NK-92 (cell line): ENCODE measurements around the gene PLD5.

Source experiments
- DNase-seq: peaks from one replicate; lab custom pipeline; 2025; ENCODE audit not compliant: unreplicated experiment; lab: John Stamatoyannopoulos, UW

PLD5 gene

DNA sequence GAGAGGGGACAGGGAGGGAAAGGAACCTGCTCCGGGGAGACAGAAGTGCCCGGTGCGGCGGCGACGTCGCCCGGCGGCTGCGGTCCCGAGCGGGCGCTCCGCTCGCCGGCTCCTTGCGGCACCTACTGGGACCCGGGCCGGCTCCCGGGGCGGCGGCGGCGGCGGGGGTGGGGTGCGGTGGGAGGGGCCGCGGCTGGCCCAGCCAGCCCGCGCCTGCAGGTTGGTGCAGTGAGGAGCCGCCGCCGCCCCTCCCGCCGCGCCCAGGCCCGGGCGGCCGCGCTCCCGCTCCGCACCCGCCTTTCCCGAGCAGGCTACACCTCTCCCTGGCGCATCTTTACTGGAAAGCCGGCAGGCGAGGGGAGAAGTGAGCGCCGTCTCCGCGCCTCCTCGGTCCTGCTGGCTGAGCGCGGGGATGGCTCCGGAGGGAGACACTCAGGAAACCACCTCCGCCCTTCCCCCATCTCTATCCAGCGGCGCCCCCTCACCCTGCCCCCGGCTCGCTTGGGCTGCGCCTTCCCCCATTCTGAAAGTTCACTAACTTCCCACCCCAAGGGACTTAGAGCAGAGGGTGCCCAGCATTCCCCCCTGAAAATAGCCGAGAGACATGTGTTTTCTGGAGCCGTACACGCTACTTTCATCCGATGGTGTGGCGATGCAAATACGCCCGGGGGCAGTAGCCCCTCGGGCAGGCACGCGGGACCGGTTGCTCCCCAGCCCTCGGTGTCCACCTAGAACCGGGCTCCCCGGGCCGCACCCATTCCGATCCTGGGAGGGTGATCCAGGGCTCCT is at the start of gene PLD5:
PLD5 (minus strand) TSS at position 127 of the 789 bp plus-strand sequence.
- no peak for DNase-seq

DNA sequence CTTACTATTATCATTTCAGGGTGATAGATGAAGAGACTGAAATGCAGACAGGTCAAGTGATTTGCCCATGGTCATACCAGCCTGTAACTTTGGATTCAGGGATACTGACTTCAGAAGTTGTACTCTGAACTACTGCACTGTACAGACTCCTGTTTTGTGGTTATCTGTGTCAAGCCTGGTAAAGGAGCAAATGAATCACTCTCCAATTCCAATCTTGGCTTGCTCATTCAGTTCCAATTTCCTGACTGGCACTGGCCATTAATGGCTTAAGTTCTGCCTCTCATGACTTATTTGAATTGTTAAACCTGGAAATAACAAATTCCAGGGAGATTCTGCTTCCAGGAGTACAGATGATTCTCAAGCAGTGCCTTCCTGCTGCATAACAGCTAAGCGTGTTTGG is 45.4 kb upstream of the PLD5 start:
- DNase-seq, result no peak

GRCh38 chr1:242568666-242569065 is 44.2 kb upstream of the PLD5 start:
- DNase-seq, result no peak

GRCh38 chr1:242567596-242567995 is 43.1 kb upstream of the PLD5 start:
- DNase-seq, result no peak

- no peak for DNase-seq
These were observed 32.3 kb upstream of the PLD5 start for GRCh38 chr1:242556759-242557158.

- DNase-seq, result no peak
These were observed 31.8 kb upstream of the PLD5 start for GRCh38 chr1:242556276-242556675.

DNA sequence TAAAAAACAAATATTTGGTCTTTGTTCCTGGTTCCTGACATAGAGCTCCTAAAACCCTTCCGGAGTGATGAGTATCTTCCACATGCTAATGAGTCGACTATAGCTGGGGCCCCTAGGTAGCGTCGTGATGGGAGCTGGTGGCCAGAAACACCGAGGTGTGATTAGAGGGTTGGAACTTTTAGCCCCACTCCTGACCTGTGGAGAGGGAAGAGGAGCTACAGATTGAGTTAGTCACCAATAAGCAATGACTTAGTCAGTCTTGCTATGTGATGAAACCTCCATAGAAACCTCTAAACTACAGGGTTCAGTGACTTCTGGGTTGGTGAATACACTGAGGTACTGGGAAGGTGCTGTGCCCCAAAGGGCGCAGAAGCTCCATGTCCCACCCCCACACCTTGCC is 30.1 kb upstream of the PLD5 start:
- no peak for DNase-seq

- DNase-seq, result no peak
These were observed 22.6 kb upstream of the PLD5 start for GRCh38 chr1:242546849-242547729.

GRCh38 chr1:242546441-242546840 is 21.9 kb upstream of the PLD5 start:
- DNase-seq, result no peak

DNA sequence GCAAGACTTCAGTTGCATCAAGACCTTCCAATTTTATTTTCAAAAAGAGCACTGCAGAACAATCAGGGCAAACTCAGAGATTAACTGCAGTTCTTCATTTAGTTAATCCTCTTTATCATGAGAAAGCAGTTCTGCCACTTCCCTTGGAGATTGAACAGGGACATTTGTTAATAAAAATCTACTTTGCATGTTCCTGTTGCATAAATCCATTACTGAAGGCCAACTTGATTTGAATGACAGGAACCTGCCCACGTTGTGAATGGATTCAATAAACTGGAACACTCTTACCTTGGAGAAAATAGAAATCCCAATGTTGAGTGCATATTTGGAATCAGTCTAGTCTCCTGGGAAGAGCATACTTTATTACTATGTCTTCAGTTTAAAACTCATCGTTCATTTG is 19.6 kb upstream of the PLD5 start:
- DNase-seq, result no peak

DNA sequence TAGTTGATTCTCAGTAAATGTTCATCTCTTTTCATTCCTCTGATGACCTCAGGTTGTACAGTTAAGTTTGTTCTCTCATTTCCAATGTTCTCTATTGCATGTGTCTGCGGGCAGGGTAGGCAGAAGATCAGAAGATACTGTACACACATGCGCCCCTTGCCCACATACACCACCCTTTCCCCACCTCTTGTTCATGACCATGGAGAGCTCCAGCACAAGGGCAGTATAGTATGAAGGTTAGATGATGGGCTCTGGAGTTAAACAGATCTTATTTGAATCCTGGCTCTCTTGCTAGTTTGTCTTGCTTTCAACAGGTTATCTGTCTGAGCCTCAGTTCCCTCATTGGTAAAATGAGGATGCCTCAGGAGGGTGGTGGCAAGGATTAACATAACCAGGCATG is 17.8 kb upstream of the PLD5 start:
- DNase-seq, result no peak

DNA sequence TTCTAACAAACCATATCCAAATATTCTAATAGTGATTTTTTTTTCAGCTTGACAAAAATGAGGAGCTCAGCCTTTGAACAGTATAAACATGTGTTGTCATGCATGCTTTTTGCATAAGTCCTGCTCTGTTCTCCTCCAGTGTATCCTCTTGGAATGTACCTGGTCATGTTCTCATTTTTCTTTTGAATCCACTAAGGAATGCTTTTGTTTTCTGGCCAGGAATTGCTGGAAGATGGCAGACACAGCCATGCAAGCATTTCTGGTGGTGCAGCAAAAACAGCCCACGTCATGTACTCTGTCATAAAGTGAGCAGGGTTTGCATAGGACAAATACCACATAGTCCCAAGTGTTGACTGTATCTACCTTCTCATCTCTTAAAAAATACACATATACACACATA is 11.5 kb upstream of the PLD5 start:
- DNase-seq, result no peak

DNA sequence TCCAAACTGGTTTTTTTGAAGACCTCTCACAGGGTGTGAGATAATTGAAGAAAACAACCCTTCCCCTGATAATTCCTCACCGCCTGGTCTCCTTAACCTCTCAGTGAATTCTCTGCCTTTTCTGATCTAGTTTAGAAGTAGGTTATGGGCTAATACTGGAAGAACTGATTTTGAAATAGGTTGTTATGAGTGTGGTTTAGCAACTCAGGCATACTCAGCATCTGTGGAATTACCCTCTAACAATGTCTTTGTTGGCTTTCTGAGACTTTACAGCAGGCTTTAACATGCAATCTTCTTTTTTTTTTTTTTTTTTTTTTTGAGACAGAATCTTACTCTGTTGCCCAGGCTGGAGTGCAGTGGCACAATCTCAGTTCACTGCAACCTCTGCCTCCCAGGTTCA is 10.3 kb upstream of the PLD5 start:
- DNase-seq, result no peak

DNA sequence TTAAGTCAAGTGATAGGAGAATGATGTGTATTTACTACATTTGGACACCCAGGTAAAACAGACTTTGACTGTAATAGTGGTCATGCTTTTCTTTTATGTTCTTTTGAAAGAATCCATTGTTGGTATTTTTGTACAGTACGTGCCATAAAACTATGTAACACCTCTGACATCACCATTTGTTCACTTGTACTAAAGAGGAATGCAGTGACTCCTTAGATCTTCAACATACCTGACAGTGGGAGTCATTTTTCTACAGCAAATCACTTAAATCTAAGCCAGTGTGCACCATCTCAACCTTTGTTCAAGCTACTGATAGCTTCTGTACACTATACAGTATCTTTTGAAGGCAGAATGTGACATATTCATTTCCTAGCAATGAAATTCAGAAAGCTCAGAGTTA is 6.3 kb upstream of the PLD5 start:
- DNase-seq, result no peak

DNA sequence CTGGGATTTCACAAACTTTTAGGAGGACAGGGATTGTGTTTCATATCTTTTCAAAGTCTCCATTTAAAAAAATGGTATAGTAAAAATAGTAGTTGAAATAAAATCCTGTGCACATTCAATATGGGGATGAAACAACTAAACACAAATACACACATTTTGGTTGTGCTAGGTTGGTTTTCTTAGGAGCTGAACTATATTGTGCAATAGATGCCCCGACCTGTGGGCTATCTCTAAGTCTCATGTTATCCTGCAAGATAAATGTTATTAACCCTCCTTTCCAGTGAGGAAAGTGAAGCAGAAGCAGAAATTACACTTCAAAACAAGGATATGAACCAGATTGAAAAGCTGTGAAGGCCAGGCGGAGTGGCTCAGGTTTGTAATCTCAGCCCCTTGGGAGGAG is 1.3 kb upstream of the PLD5 start:
- DNase-seq, result no peak

DNA sequence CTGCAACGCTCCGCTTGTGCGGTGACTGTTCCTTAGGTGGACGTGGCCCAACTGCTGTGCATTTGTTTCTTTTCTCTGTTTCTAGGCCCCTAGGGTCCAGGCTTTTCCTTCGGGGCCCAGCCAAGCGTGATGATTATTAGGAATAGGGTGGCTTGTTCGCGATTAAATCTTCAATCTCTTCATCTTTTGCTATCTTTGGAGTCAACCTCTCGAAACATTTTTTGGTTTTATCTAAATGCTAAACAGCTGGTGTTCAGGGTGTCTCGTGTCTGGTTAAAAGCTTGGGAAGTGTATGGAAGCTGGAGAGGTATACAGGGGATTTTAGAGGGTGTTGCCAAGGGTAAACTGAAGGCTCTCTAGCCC is 844 bp upstream of the PLD5 start:
- no peak for DNase-seq

DNA sequence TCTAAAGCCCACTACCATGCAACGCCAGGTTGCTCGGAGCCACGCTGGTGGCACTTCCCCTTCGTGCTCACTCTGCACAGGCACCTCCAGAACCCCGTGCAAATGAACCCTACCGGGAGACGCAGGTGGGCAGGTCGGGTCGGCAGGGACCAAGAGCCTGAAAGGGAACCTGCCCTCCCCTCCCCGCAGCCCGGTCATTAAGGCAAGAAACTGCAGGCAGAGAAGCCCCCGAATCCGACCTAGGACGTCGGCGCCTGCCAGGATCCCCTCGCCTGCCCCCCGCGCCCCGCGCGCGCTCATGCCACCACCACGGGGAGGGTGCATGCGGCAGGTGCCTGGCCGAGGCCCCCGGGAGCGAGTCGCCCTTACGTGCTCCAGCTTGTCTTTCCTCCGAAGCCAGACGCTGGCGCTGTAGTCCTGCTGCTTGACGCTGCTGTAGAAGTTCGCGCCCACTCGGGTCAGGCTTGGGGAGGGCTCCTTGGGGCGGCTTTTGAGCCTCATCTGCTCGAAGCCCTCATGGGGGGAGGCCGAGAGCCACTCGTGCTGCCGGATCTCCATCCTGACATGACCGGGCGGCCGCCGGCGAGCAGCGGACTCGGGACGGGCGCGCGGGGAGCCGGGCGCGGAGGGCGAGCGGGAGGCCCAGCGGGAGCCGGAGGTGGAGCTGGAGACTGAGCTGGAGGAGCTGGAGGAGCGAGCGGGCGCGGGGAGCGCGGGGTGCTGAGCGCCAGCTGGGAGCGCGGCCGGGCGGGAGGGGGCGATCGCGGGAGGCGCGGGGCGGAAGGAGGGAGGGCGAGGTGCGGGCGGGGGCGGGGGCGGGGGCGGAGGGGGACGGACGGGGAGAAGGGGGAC is 552 bp downstream of the PLD5 start:
- no peak for DNase-seq

- DNase-seq, result no peak
These were observed 1.3 kb downstream of the PLD5 start for GRCh38 chr1:242522996-242523718.

DNA sequence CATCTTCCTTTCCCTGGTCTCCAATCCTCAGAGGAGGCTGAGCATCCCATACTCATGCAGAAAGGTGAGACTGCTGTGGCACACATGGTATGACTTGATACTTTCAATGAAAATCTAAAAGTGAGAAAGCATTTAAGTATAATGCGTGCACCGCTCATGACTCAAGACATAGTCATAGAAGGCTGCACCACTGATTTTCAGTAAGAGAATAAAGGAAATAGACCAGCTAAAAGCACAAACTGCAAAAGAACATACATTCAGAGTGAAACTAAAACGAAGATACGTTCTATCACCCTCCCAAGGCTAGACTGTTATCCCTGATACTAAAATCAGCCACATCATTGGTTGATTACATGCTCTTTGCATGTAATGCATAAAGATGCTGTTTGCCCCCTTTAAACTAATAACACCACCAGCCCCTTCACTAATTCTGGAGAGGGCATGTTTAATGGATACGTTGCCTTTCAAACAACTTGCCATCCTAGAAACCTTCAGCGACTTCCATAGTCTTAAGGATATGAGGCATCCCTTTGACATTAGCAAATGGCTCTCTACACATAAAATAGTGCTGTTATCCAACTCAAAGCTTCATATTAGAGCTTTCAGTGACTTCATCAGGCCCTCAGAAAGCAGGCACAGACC is 2.1 kb downstream of the PLD5 start:
- DNase-seq, result no peak

DNA sequence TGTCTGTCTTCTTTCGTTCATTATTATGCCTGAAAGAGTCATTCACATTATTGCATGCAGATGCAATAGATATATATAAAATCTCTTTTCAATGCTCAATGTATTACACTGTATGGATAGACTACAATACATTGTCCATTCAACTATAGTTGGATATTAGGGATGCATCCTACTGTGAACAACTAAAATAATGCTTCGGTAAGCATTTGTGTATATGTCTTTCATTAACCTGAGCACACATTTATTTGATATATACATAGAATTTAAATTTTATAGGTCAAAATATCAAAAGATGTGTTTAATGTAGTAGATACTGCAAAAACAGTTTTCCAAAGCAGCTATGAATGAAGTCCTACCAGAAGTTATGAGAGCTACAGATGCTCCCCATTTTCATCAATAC is 8.9 kb downstream of the PLD5 start:
- no peak for DNase-seq
